GM12878 (cell line): ENCODE data around the gene SSX2IP. TPM values are rescaled to one million over a fixed set of nuclear protein-coding genes. Genes with fewer than 3 reads are reported as not detected.

Source experiments
- ATAC-seq: fragments of 200-7000 bp; cut with Tn5 transposase; 3 replicates; pipeline ENCODE4 v1.9.1; 2020; ENCODE audit warnings: mild to moderate bottlenecking, moderate library complexity
- BruUV-seq: library from RNA; stranded (reverse); fragments of 400-500 nt; replicated peaks from 2 replicates; lab custom pipeline; 2021; lab: Mats Ljungman, UMichigan
- CTCF ChIA-PET: fragments of 300-600 bp; sonication (Branson Sonifier 250); formaldehyde crosslinking; extraction: SDS; loops from one replicate; lab custom pipeline; 2021; ENCODE audit warnings: inconsistent platforms; lab: Yijun Ruan, JAX
- POLR2A ChIA-PET: fragments of 350-600 bp; formaldehyde crosslinking; extraction: SDS; loops from one replicate; lab custom pipeline; 2021; ENCODE audit warnings: inconsistent platforms; lab: Charles Lee
- RAD21 ChIA-PET: fragments of 300-600 bp; sonication (Branson Sonifier 250); formaldehyde crosslinking; loops from one replicate; lab custom pipeline; 2023; ENCODE audit warnings: antibody characterized with exemption; ENCODE audit not compliant: unreplicated experiment; lab: Charles Lee
- SMC1A ChIA-PET: fragments of 300-600 bp; sonication (Branson Sonifier 250); formaldehyde crosslinking; loops from one replicate; lab custom pipeline; 2023; ENCODE audit not compliant: unreplicated experiment, uncharacterized antibody; lab: Charles Lee
- DNase-seq: peaks from one replicate; pipeline ENCODE4 v3.0.0-alpha.2; 2011; ENCODE audit warnings: low read depth, low spot score
- FAIRE-seq: peaks from 3 replicates; lab custom pipeline; 2011; peaks lifted over from hg19 to GRCh38; lab: Jason Lieb, UNC
- H2AFZ ChIP-seq: 2 replicates; pipeline ENCODE4 v1.6.0; 2011; ENCODE audit warnings: low read depth, low read length, control low read depth; ENCODE audit not compliant: control insufficient read depth
- H3K27ac ChIP-seq: 2 replicates; pipeline ENCODE4 v1.5.1; 2011; ENCODE audit warnings: control low read depth; ENCODE audit not compliant: control insufficient read depth, insufficient read depth
- H3K27me3 ChIP-seq, 2 experiments: replicated peaks in 1 of 2; 2 replicates each; pipeline versions ENCODE4 v1.6.0 to v1.6.1; 2011; ENCODE audit warnings: low read length in 1 of 2; ENCODE audit not compliant: control insufficient read depth in 2 of 2, insufficient read depth in 2 of 2
- H3K36me3 ChIP-seq, 2 experiments: 2 replicates each; pipeline ENCODE4 v1.5.1; 2011; ENCODE audit warnings: low read length in 1 of 2; ENCODE audit not compliant: control insufficient read depth in 2 of 2, insufficient read depth in 2 of 2
- H3K4me1 ChIP-seq: 2 replicates; pipeline ENCODE4 v1.6.1; 2011; ENCODE audit warnings: mild to moderate bottlenecking, low read length, moderate library complexity, mixed read lengths; ENCODE audit not compliant: control insufficient read depth, insufficient read depth
- H3K4me2 ChIP-seq: 2 replicates; pipeline ENCODE4 v1.6.0; 2011; ENCODE audit warnings: control low read depth; ENCODE audit not compliant: control insufficient read depth, insufficient read depth
- H3K4me3 ChIP-seq: fragments of 200-600 bp; sonication (generic); 2 replicates; pipeline ENCODE4 v1.5.1; 2016
- H3K79me2 ChIP-seq: 2 replicates; pipeline ENCODE4 v1.6.0; 2011; ENCODE audit warnings: low read length; ENCODE audit not compliant: control insufficient read depth, insufficient read depth
- H3K9ac ChIP-seq: 2 replicates; pipeline ENCODE4 v1.8.0; 2011; ENCODE audit warnings: low read length, control low read depth, mixed read lengths; ENCODE audit not compliant: control insufficient read depth, insufficient read depth
- H3K9me3 ChIP-seq: replicated peaks from 3 replicates; pipeline ENCODE4 v1.5.1; 2011; ENCODE audit warnings: mild to moderate bottlenecking, low read length; ENCODE audit not compliant: control insufficient read depth, insufficient read depth
- H4K20me1 ChIP-seq: 2 replicates; pipeline ENCODE4 v1.6.0; 2011; ENCODE audit not compliant: control insufficient read depth, insufficient read depth
- ASH2L ChIP-seq: fragments of 300-600, 200-600 bp; sonication (generic); IDR thresholded peaks from 2 replicates; pipeline ENCODE4 v1.6.1; 2017; ENCODE audit warnings: low read depth, mild to moderate bottlenecking, borderline replicate concordance
- BMI1 ChIP-seq: fragments of 450-650 bp; IDR thresholded peaks from 2 replicates; pipeline ENCODE4 v1.6.1; 2016; ENCODE audit warnings: mild to moderate bottlenecking, moderate library complexity, borderline replicate concordance
- BRCA1 ChIP-seq: IDR thresholded peaks from 2 replicates; pipeline ENCODE4 v1.6.1; 2011; ENCODE audit warnings: low read depth, low read length, improper control_type of control experiment
- CREM ChIP-seq: IDR thresholded peaks from 2 replicates; pipeline ENCODE4 v1.6.1; 2014; ENCODE audit warnings: antibody characterized with exemption, low read depth
- E2F4 ChIP-seq: IDR thresholded peaks from 2 replicates; pipeline ENCODE4 v1.6.1; 2012; ENCODE audit warnings: low read depth, low read length, improper control_type of control experiment
- GATAD2B ChIP-seq: fragments of 450-650 bp; conservative IDR thresholded peaks from 2 replicates; pipeline ENCODE4 v1.6.1; 2017; ENCODE audit warnings: low read depth, mild to moderate bottlenecking, moderate library complexity
- IRF4 ChIP-seq: IDR thresholded peaks from 2 replicates; pipeline ENCODE4 v1.6.1; 2011; ENCODE audit warnings: low read depth, low read length
- IRF5 ChIP-seq: fragments of 450-650 bp; IDR thresholded peaks from 2 replicates; pipeline ENCODE4 v1.6.1; 2017; ENCODE audit warnings: borderline replicate concordance
- MYB ChIP-seq: fragments of 150-350 bp; IDR thresholded peaks from 2 replicates; pipeline ENCODE4 v1.6.1; 2014; ENCODE audit warnings: mild to moderate bottlenecking, low read depth, low read length, borderline replicate concordance
- NKRF ChIP-seq: fragments of 450-650 bp; conservative IDR thresholded peaks from 2 replicates; pipeline ENCODE4 v1.6.1; 2017; ENCODE audit warnings: mild to moderate bottlenecking, moderate library complexity
- NR2C2 ChIP-seq: IDR thresholded peaks from 2 replicates; pipeline ENCODE4 v1.6.1; 2011; ENCODE audit warnings: borderline replicate concordance, low read depth; ENCODE audit not compliant: control insufficient read depth, insufficient read length
- PRDM15 ChIP-seq: fragments of 450-650 bp; formaldehyde crosslinking; IDR thresholded peaks from 2 replicates; pipeline ENCODE4 v1.4.0; 2020; ENCODE audit warnings: mild to moderate bottlenecking, moderate library complexity
- RAD21 ChIP-seq: IDR thresholded peaks from 2 replicates; pipeline ENCODE4 v1.6.1; 2011; ENCODE audit warnings: mild to moderate bottlenecking, low read depth, low read length, moderate library complexity; ENCODE audit not compliant: insufficient read depth
- SUPT20H ChIP-seq: IDR thresholded peaks from 2 replicates; pipeline ENCODE4 v1.6.1; 2011; ENCODE audit warnings: low read depth, mild to moderate bottlenecking, low read length, moderate library complexity, borderline replicate concordance; ENCODE audit not compliant: control insufficient read depth
- WGBS: methylation state at CpG from one replicate; pipeline ENCODE4 v1.1.6; 2016; ENCODE audit warnings: low lambda C conversion rate; ENCODE audit not compliant: insufficient replicate concordance, insufficient coverage; ENCODE audit errors: missing lambda C conversion rate; 5-methylcytosine and 5-hydroxymethylcytosine counted together
- in situ Hi-C: fragments of 300-500 bp; cut with MboI; formaldehyde crosslinking; loops from 9 replicates; pipeline ENCODE4 v1.14.3; 2018; ENCODE audit warnings: mixed read lengths
- intact Hi-C: fragments of 100-400 bp; cut with micrococcal nuclease; formaldehyde crosslinking; loops from one replicate; pipeline ENCODE4 v1.14.2; 2022; ENCODE audit not compliant: unreplicated experiment
- polyA plus RNA-seq, 11 experiments: library from polyadenylated mRNA; depleted of rRNA in 4 of 11; unstranded in 6 of 11; stranded (reverse) in 5 of 11; fragments of >200 nt; fragmentation: Nextera tagmentation in 4 of 11; fragmentation: Illumina TruSeq in 1 of 11; extraction: Ambion mirVana in 4 of 11; extraction: Trizol in 1 of 11; gene quantifications; 1 replicate in 1 of 11; 2 replicates in 10 of 11; pipeline versions ENCODE4 v1.2.1 to v1.2.3, GENCODE V29; 2011 to 2016; ENCODE audit warnings: inconsistent platforms in 2 of 11, missing spikeins in 2 of 11, low read depth in 1 of 11
- total RNA-seq, 4 experiments: library from RNA; depleted of rRNA in 3 of 4; stranded (reverse); fragments of >200 nt in 3 of 4; fragmentation: Illumina TruSeq in 1 of 4; extraction: Trizol in 1 of 4; gene quantifications; 2 replicates each; pipeline versions ENCODE4 v1.2.1 to v1.2.3, GENCODE V29; 2013 to 2021

Gene SSX2IP
- total and polyA plus RNA-seq, 10 of the 15 experiments (the other 5 are each of a cell fraction or from before 2014, with no cell fraction given), result 3.3 to 14.0 (median 10.4) TPM

- FAIRE-seq (no peak), DNase-seq (no peak), ATAC-seq (no peak)
- H3K4me2 ChIP-seq, result no peak overlapping the region
- H3K79me2 ChIP-seq, result no peaks in the 10 kb centered on the region
- WGBS, result 99% methylated on average over 5 of the region's 5 CpGs
- in situ Hi-C loops (no loop called here), intact Hi-C loops (no loop called here)
- H3K9me3 ChIP-seq, result no peaks in the 10 kb centered on the region; the same call in 2 of the 3 replicates
- no peak overlapping the region for H2AFZ ChIP-seq
- no peaks in the 10 kb centered on the region for H4K20me1 ChIP-seq
- H3K4me1 ChIP-seq, result peaks cover 3% of the 10 kb centered on the region; the same call in 1 of the 2 replicates
- H3K9ac ChIP-seq, result no peak overlapping the region
- no TSS peak for BruUV-seq
- H3K4me3 ChIP-seq, result no peak overlapping the region
- CTCF ChIA-PET, result interaction anchor here (1.0 to 2.5 kb wide), 3 partner anchors 12 to 71 kb away, joined by 3 to 5 read pairs (median 5); no protein-coding TSS in a partner anchor
- H3K36me3 ChIP-seq, result no peaks in the 10 kb centered on the region
- H3K27me3 ChIP-seq, result no peaks in the 10 kb centered on the region
- SMC1A ChIA-PET, result interaction anchor here (0.6 to 1.6 kb wide), 4 partner anchors 11 to 58 kb away, joined by 3 read pairs; no protein-coding TSS in a partner anchor
- no peak overlapping the region for H3K27ac ChIP-seq
- TF ChIP-seq SUPT20H (no peak), BRCA1 (no peak), BMI1 (no peak), CREM (no peak), E2F4 (no peak), NR2C2 (no peak), RAD21 (no peak), PRDM15 (CRISPR knock-in tag) (no peak), ASH2L (no peak), IRF4 (no peak), IRF5 (no peak), NKRF (no peak), MYB (no peak), GATAD2B (no peak)
- RAD21 ChIA-PET, result interaction anchor here (1.5 to 3.9 kb wide), 3 partner anchors 13 to 90 kb away, joined by 3 to 17 read pairs (median 3); no protein-coding TSS in a partner anchor
- POLR2A ChIA-PET, result interaction anchor here (1.2 kb wide), 1 partner anchor 20 kb away, joined by 3 read pairs; no protein-coding TSS in a partner anchor
Observed at GRCh38 chr1:84682047-84682446, 8.2 kb downstream of the SSX2IP start.
